HG03066 (cell line): Measurements from ENCODE around the gene TAF4.
"Not testable (repeated sequence)": the region's sequence is repeated elsewhere in the genome, so short reads cannot be mapped to it uniquely, and the experiment has no call there.

Experiments
- ATAC-seq: cut with Tn5 transposase; IDR thresholded peaks from one replicate; pipeline ENCODE4 v1.9.1; 2021; ENCODE audit warnings: low read depth; ENCODE audit not compliant: unreplicated experiment

The TAF4 gene

DNA sequence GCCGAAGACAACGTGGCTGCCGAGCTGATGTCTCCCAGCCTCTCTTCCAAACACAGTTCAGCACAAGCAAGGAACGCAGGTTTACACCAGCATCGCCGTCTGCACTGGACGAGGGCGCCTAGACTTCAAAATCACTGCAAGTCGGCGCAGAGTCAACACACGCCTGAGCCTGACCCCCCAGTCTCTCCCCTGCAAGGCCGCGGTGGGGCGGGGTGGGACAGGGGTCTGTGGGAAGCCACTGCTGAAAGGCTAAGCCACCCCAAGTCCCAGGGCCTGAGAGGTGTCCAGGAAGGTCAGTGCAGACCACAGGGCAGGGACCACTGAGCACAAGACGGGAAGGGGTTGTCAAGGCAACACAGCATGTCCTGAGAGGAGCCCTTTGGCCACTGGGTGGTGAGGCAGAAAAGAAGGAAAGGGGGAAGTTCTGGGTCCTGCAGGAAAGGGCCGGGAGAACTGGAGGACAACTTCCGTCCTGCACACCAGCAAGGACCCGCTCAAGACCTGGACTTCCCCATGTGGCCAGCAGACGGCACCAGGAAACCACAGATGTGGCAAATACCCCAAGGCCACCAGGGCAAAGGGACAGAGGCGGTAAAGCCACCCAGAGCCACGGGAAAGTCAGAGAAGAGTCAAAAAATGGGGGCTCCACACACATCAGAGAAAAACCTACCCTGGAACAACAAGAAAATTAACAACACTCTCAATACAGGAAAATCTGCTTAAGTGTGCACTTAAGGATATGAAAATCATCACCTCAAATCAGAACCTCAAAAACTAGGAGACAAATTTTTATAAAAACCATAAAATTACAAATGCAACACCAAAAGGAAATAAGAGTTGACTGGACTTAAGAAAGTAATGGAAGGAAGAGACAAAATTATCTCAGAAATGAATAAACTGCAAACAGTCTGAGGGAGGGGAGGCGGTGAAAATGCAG is 84.8 kb downstream of the TAF4 start:
- no peak for ATAC-seq

DNA sequence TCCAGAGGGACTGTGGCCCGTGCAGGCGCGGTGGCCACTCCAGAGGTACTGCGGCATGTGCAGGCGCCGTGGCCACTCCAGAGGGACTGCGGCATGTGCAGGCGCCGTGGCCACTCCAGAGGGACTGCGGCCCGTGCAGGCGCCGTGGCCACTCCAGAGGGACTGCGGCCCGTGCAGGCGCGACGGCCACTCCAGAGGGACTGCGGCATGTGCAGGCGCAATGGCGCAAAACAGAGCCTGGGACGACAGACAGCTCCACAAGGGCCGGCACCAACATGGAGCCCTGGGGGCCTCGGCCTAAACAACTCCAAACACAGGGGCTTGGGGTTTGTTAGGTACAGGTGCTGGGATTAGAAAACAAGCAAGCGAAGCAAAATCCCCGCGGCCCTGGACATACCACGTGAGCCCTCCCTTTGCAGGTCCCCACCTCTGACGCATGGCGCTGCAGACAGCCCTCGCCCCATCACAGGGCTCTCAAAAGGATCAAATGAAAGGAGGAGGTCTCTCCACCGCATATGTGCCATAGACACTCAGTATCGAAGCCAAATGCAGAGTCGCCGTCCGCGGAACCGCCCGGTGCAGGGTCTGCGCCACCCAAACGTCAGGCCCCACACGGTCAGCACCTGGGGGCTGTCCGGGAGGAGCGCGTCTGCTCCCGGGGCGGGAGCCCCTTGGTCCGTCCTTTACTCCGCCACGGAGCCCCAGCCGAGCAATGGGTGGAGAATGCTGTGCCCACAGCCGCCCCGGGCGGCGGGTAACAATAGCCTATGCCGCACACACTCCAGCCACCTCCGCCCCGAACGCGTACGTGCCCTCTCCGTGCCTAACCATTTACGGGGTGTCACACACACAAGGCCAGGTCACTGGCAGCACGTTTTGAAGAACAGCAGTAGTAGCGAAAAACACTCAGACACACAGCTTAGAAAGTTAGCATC is 85.7 kb downstream of the TAF4 start:
- ATAC-seq = no peak

- no peak for ATAC-seq
Measured at GRCh38 chr20:61979090-61979489, 86.6 kb downstream of the TAF4 start.

- no peak for ATAC-seq
Measured at GRCh38 chr20:61978491-61978890, 87.2 kb downstream of the TAF4 start.

DNA sequence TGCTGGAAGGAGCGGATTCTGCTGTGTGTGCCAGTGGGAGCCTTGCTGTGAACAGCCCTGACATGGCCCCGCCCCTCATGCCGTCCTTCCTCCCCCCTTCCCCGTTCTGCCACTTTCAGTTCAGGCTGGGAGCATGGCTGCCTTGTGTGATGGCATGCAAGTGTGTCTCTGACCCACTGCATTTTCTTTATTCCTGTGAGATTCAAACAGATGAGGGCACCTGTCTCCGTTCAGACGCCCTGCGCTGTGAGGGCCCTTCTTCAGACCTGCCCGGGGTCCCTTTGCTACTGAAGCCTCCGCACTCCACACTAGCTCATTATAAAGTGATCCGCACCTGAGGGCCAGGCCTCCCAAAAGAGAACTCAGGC is 88.3 kb downstream of the TAF4 start:
- ATAC-seq = no peak

GRCh38 chr20:61976644-61977418 is 88.8 kb downstream of the TAF4 start:
- no peak for ATAC-seq

DNA sequence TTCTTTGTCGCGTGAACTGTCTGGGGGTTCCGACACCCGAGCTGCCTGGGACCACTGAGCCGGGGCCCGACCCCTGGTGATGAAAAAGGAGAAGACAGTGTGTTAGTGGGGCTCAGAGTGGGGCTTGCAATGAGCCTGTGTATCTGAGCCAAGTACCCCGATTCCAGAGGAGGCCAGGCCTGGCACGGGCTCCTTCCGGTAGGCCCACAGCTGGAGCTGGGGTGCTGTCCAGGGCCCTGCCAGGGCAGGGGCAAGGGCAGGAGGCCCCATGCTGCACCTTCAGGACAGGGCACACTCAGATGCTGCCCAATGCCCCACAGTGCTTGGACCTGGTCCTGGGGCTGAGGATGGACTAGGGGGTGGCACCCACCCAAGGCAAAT is 89.4 kb downstream of the TAF4 start:
- ATAC-seq = no peak

- ATAC-seq = no peak
Measured at GRCh38 chr20:61975407-61976129, 90.1 kb downstream of the TAF4 start.

GRCh38 chr20:61974357-61974665 is 91.4 kb downstream of the TAF4 start:
- no peak for ATAC-seq

- no peak for ATAC-seq
Measured at GRCh38 chr20:61973515-61974356, 91.9 kb downstream of the TAF4 start.

GRCh38 chr20:61972636-61973508 is 92.8 kb downstream of the TAF4 start:
- no peak for ATAC-seq

DNA sequence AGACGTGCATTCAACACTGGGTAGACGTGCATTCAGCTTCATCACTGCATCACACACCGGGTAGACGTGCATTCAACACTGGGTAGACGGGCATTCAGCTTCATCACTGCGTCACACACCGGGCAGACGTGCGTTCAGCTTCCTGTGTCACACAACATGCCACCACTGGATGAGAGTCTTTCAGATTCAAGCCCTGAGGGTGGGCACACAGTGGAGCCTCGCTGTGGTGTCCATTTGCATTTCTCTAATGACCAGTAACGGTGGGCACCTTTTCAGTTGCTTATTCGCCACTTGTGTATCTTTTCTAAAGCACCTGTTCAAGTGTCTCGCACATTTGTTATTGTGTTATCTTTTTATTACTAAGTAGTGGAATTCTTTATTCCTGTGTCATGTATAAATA is 94.1 kb downstream of the TAF4 start:
- ATAC-seq = not testable (repeated sequence)

GRCh38 chr20:61970357-61970756 is 95.3 kb downstream of the TAF4 start:
- no peak for ATAC-seq

GRCh38 chr20:61969806-61970205 is 95.9 kb downstream of the TAF4 start:
- ATAC-seq = no peak

DNA sequence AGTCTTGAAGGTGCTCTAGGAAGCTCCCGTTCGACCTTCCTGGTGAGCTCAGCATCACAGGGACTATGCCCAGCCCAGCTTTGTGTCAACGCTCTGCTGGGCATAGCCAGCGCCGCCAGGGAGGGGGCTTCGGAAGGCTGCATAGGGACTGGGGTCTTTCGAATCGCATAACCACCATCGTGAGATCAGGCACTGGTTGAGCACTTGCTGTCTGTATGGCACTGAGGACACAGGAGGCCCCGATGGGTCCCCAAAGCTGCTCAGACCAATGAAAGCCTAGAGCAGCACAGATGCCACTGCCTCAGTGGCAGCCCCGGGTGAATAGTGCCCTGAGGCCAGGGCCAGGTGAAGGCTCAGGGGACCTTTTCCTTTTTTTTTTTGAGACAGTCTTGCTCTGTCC is 96.7 kb downstream of the TAF4 start:
- no peak for ATAC-seq

DNA sequence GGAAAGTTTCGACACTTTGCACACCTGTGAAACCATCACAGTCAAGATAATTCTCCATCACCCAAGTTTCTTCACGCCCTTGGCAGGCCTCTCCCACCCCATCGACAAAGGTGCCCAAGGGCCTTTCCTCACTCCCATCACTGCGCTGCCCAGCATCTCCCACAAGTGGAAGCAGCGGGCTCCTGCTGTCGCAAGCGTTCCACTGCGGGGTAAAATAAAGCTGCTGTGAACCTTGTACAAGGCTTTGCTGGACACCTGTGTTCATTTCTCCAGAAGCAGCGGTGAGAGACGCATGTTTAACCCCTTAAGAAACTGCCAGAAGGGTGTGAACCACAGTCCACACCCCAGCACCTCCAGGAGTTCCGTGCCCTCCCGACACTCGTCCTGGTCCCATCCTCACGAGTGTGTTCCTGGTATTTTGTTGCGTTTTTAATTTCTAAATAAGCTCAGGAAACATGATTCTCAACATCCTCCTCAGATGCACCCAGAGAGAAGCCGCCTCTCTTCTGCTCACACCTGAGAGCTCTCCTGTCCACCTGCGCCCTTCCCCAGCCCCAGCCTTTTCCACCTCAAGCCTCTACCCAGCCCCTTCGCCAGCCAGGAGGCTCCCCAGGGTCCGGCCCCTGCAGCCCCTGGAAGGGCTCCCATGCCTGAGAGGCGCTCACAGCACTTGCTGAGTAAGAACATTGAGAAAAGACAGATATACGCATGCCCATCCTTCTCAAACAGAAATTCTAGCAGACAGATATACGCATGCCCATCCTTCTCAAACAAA is 97.5 kb downstream of the TAF4 start:
- no peak for ATAC-seq

DNA sequence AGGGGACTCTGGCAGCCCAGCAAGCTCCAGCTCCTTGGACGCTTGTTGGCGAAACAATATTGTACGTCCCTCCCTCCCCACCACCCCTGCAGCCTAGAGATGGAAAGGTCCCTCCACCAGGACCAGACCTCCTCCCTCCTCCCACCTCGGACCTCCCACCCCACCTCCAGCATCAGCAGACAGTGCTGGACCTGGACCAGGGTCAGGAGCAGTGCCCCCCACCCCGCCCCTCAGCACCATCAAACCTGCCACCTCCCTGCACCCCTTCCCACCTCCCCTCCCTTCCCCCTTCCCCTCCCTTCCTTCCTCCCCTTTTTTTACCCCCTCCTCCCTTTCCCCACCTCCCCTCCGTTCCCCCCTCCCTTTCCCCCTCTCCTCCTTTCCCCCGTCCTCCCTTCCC is 98.4 kb downstream of the TAF4 start:
- no peak for ATAC-seq
